ENCODE results near the gene PRSS12. TPM values are rescaled to one million over a fixed set of nuclear protein-coding genes. Genes with fewer than 3 reads are reported as not detected.

The PRSS12 gene
- total RNA-seq, 1 experiment from 2014 or later: 13.8 TPM

GRCh38 chr4:118361192-118361591, 8.4 kb upstream of the PRSS12 start:
- ATAC-seq: no peak

More at GRCh38 chr4:118361192-118361591, 8.4 kb upstream of the PRSS12 start:
- TF ChIP-seq EZH2 (IDR thresholded peaks at IDR 0.05) (no peak), FOSL1 (IDR thresholded peaks at IDR 0.05; ENCODE audit: low read depth) (no peak), YY1 (IDR thresholded peaks at IDR 0.05; ENCODE audit: extremely low read depth, insufficient replicate concordance, low read depth, low read length) (no peak), ZNF274 (IDR thresholded peaks at IDR 0.05; ENCODE audit: low read depth, low read length) (no peak), POLR2AphosphoS5 (IDR thresholded peaks at IDR 0.05; ENCODE audit: low read depth, low read length) (no peak), ELF1 (IDR thresholded peaks at IDR 0.05; ENCODE audit: borderline replicate concordance, low read depth) (no peak), ZBTB33 (IDR thresholded peaks at IDR 0.05; ENCODE audit: extremely low read depth, insufficient replicate concordance, low read length) (no peak), REST (IDR thresholded peaks at IDR 0.05; ENCODE audit: low read depth) (no peak), CBX3 (IDR thresholded peaks at IDR 0.05; ENCODE audit: low read depth) (no peak), EGR1 (IDR thresholded peaks at IDR 0.05; ENCODE audit: low read depth) (no peak), SIN3A (IDR thresholded peaks at IDR 0.05; ENCODE audit: low read depth) (no peak), SRF (IDR thresholded peaks at IDR 0.05; ENCODE audit: low read depth) (no peak), TCF7L2 (IDR thresholded peaks at IDR 0.05; ENCODE audit: borderline replicate concordance, extremely low read depth, insufficient read depth, insufficient read length) (no peak), POLR2A (IDR thresholded peaks at IDR 0.05; ENCODE audit: borderline replicate concordance, extremely low read depth, insufficient read depth, insufficient read length) (no peak)
- TF ChIP-seq, protein P1, sequence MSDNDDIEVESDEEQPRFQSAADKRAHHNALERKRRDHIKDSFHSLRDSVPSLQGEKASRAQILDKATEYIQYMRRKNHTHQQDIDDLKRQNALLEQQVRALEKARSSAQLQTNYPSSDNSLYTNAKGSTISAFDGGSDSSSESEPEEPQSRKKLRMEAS (IDR thresholded peaks at IDR 0.05): no peak
- ChIA-PET CTCF (no interaction called here), RAD21 (ENCODE audit: low non-redundant PET in 1 of 2, low total read pairs in 2 of 2, uncharacterized antibody in 2 of 2, unreplicated experiment in 2 of 2) (no interaction called here), POLR2A (no interaction called here)
- no peak overlapping the region for H2AFZ ChIP-seq (ENCODE audit: low read depth, low read length, poor library complexity, severe bottlenecking)
- H3K9me3 ChIP-seq (ENCODE audit: control insufficient read depth in 1 of 2, insufficient read depth in 1 of 2, low read depth in 1 of 2, low read length in 2 of 2): no peaks in the 10 kb centered on the region
- H3K4me1 ChIP-seq (ENCODE audit: control insufficient read depth in 1 of 2, insufficient read depth in 2 of 2, low read length in 2 of 2): no peaks in the 10 kb centered on the region
- H3K4me3 ChIP-seq (replicated peaks in 1 of 2; ENCODE audit: low read depth in 1 of 2, low read length in 2 of 2): no peak overlapping the region
- H3K36me3 ChIP-seq (ENCODE audit: control insufficient read depth in 1 of 2, insufficient read depth in 2 of 2, low read length in 2 of 2): no peaks in the 10 kb centered on the region
- intact Hi-C loops (cut with micrococcal nuclease): no loop called here
- H3K4me2 ChIP-seq (ENCODE audit: low read length): no peak overlapping the region
- DNase-seq (ENCODE audit: low read depth, low spot score): no peak
- no peak overlapping the region for H3K9ac ChIP-seq (ENCODE audit: low read length)
- H3K27ac ChIP-seq (ENCODE audit: low read depth, low read length): no peak overlapping the region
- no TSS peak for BruUV-seq (replicated peaks)
- H4K20me1 ChIP-seq (ENCODE audit: insufficient read depth): no peaks in the 10 kb centered on the region
- H3K9me2 ChIP-seq (ENCODE audit: insufficient read depth): no peaks in the 10 kb centered on the region
- no peaks in the 10 kb centered on the region for H3K79me2 ChIP-seq (ENCODE audit: insufficient read depth, low read length)
- H3K27me3 ChIP-seq (ENCODE audit: insufficient read depth, low read length): no peaks in the 10 kb centered on the region
